ENCODE data around the gene ISYNA1.
A peak's percentile ranks its signal among the peaks of the same experiment; 100 is the strongest.

The ISYNA1 gene

GRCh38 chr19:18474366-18474887 lies 36.5 kb upstream of the ISYNA1 start:
- in situ Hi-C loops (cut with MboI; ENCODE audit: low sequenced_read_pairs, unreplicated experiment): no loop called here
- TF ChIP-seq CTCF (IDR thresholded peaks at IDR 0.05; ENCODE audit: borderline replicate concordance, control extremely low read depth, extremely low read depth, insufficient read depth, missing control alignments): no peak

GRCh38 chr19:18473706-18474087 lies 35.8 kb upstream of the ISYNA1 start:
- in situ Hi-C loops (cut with MboI; ENCODE audit: low sequenced_read_pairs, unreplicated experiment): no loop called here
- TF ChIP-seq CTCF (IDR thresholded peaks at IDR 0.05; ENCODE audit: borderline replicate concordance, control extremely low read depth, extremely low read depth, insufficient read depth, missing control alignments): no peak
- no peak for DNase-seq (ENCODE audit: low spot score)

More at GRCh38 chr19:18474366-18474887, 36.5 kb upstream of the ISYNA1 start:
- no peak for DNase-seq (ENCODE audit: low spot score)

GRCh38 chr19:18473003-18473705 lies 35.2 kb upstream of the ISYNA1 start:
- in situ Hi-C loops (cut with MboI; ENCODE audit: low sequenced_read_pairs, unreplicated experiment): no loop called here
- no peak for DNase-seq (ENCODE audit: low spot score)
- TF ChIP-seq CTCF (IDR thresholded peaks at IDR 0.05; ENCODE audit: borderline replicate concordance, control extremely low read depth, extremely low read depth, insufficient read depth, missing control alignments): no peak

DNA sequence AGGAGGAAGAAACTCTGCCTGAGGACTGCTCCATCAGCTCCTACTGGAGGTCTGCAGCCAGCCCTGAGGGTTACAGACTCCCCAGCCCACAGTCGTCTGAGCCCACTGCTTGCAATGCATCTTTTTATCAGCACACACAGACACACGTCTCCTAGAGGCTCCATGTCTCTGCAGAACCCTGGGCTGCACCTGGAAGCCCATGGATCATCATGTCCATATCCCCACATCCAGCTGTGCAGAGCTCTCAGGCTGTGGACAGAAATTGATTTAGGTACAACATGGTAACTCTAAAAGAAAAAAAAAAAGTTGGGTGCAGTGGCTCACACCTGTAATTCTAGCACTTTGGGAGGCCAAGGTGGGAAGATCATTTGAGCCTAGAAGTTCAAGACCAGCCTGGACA lies 32.9 kb upstream of the ISYNA1 start:
- no peak for DNase-seq (ENCODE audit: low spot score)
- TF ChIP-seq CTCF (IDR thresholded peaks at IDR 0.05; ENCODE audit: borderline replicate concordance, control extremely low read depth, extremely low read depth, insufficient read depth, missing control alignments): no peak
- in situ Hi-C loops (cut with MboI; ENCODE audit: low sequenced_read_pairs, unreplicated experiment): no loop called here

- in situ Hi-C loops (cut with MboI; ENCODE audit: low sequenced_read_pairs, unreplicated experiment): no loop called here
- peak; percentile 56 for TF ChIP-seq CTCF (IDR thresholded peaks at IDR 0.05; ENCODE audit: borderline replicate concordance, control extremely low read depth, extremely low read depth, insufficient read depth, missing control alignments)
- peak; percentile 78 for DNase-seq (ENCODE audit: low spot score)
These were observed 31.3 kb upstream of the ISYNA1 start for GRCh38 chr19:18469069-18469846.

DNA sequence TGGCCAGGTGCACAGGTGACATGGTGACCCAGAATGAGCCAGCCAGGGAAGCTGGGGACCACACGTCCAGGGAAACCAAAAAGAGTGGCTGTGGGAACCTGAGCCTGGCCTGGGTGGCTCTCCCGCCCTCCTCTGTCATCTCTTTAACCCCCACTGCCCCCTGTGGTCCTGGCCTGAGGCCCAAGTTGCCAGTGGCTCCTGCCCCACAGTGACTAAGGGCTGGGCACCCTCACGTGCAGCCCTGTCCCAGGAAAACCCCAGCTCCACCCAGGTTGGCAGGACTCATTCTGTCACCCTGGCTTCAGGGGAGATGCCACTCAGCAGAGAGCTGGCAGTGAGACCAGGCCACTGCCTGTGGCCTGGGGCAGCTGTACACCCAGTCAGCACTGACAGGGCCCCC lies 30.6 kb upstream of the ISYNA1 start:
- no peak for TF ChIP-seq CTCF (IDR thresholded peaks at IDR 0.05; ENCODE audit: borderline replicate concordance, control extremely low read depth, extremely low read depth, insufficient read depth, missing control alignments)
- DNase-seq (ENCODE audit: low spot score): no peak
- in situ Hi-C loops (cut with MboI; ENCODE audit: low sequenced_read_pairs, unreplicated experiment): no loop called here
